ENCODE results near the gene SF3A2. TPM values are rescaled to one million over a fixed set of nuclear protein-coding genes. Genes with fewer than 3 reads are reported as not detected.

SF3A2 gene
- total RNA-seq, 1 experiment from 2014 or later: 107 TPM

DNA sequence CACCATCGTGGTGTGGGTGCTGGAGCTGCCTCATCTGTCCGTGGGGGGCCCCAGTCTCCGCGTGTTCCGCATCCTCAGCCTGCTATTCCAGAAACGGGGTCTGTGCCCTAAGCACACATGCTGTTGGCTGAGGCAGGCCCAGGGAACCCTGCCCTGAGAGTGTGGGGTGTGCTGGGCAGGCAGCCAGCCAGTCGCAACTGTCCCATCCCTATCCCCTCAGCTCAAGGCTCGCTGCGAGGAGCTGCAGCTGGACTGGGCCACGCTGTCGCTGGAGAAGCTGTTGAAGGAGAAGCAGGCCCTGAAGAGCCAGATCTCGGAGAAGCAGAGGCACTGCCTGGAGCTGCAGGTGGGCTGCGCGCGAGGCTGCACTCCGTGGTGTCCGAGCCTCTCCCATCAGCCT is 22.4 kb upstream of the SF3A2 start:
- Histone ChIP-seq H3K36me3 (replicated peaks; ENCODE audit: control insufficient read depth, insufficient read depth, low read length) (peaks cover 21% of the 10 kb centered on the region), H3K27me3 (ENCODE audit: control insufficient read depth, insufficient read depth, low read length) (no peaks in the 10 kb centered on the region), H3K4me3 (ENCODE audit: insufficient read depth, low read depth, low read length) (no peak overlapping the region)
- DNase-seq: no peak

DNA sequence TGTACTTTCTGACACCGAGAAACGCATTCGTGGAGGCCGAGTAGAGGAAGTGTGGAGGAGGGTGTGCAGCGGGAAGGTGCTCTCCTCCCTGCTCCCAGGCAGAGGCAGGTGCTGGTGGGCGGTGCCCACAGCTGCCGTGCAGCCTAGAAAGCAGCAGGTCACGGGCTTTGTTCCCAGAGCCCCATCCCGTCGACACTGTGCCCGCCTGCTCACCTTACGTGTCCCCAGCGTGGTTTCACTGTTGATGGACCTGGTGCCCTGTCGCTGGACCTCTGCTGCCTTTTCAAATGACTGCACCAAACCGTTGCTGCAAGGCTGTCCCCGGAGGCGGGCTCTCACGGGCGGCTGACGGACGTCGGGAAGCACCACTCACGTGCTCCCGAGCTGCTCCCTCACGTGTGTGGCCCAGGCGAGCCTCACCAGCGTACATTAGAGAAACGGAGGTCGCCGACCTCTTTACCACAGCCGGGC is 21.3 kb upstream of the SF3A2 start:
- DNase-seq: peak; percentile 94
- Histone ChIP-seq H3K4me3 (ENCODE audit: insufficient read depth, low read depth, low read length) (no peak overlapping the region), H3K36me3 (replicated peaks; ENCODE audit: control insufficient read depth, insufficient read depth, low read length) (peaks cover 22% of the 10 kb centered on the region), H3K27me3 (ENCODE audit: control insufficient read depth, insufficient read depth, low read length) (no peaks in the 10 kb centered on the region)

- DNase-seq: no peak
- no peak overlapping the region for H3K4me3 ChIP-seq (ENCODE audit: insufficient read depth, low read depth, low read length)
- no peaks in the 10 kb centered on the region for H3K27me3 ChIP-seq (ENCODE audit: control insufficient read depth, insufficient read depth, low read length)
- peaks cover 17% of the 10 kb centered on the region for H3K36me3 ChIP-seq (replicated peaks; ENCODE audit: control insufficient read depth, insufficient read depth, low read length)
These were observed 20.0 kb upstream of the SF3A2 start for GRCh38 chr19:2216361-2217225.

GRCh38 chr19:2217591-2217990 is 19.0 kb upstream of the SF3A2 start:
- Histone ChIP-seq H3K27me3 (ENCODE audit: control insufficient read depth, insufficient read depth, low read length) (no peaks in the 10 kb centered on the region), H3K36me3 (replicated peaks; ENCODE audit: control insufficient read depth, insufficient read depth, low read length) (peaks cover 13% of the 10 kb centered on the region), H3K4me3 (ENCODE audit: insufficient read depth, low read depth, low read length) (no peak overlapping the region)
- DNase-seq: no peak

DNA sequence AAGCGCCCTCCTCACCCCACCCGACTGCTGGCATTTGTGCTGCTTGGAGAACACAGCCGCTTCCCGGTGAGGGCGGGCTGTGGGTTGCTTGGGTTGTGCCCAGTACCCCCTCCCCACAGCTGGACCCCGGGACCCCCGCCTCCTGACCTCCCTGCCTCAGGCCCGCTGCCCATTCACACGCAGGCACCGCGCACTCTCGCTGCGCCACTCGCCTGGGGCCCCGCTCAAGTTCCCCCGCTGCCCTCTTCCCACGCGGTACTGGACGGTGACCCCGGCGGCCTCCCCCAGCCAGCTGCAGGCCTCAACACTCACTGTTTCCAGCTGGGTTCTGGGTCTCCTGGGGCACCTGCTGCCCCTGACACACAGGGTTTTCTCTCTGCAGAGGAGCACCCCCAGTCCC is 16.9 kb upstream of the SF3A2 start:
- H3K27me3 ChIP-seq (ENCODE audit: control insufficient read depth, insufficient read depth, low read length): no peaks in the 10 kb centered on the region
- H3K4me3 ChIP-seq (ENCODE audit: insufficient read depth, low read depth, low read length): no peak overlapping the region
- peaks cover 13% of the 10 kb centered on the region for H3K36me3 ChIP-seq (replicated peaks; ENCODE audit: control insufficient read depth, insufficient read depth, low read length)
- DNase-seq: no peak

DNA sequence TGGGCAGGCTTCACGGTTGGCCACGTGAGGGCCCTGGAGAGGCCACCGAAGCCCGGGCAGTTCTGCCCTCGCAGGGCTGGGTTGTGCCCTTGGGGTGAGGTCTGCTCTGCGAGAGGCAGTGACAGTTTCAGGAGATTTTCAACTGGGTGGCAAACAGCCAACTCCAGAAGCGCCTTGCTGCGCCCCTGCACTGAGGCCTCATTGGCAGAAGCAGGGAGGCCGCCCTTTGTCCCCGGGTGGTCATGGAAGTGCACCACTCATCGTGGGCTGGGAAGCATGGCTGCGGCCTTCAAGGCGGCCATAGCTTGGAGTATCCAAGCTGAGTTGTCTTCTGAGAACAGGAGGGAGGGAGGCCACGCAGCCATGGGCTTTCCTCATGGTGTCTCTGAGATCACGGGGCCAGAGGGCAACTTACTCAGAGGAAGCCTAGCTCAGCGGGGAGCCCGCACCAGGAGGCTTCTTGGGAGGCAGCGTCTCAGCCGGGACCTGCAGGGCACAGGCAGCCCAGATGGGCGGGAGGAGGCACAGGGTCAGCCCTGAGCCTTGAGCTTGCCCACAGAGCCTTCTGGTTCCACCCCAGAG is 15.3 kb upstream of the SF3A2 start:
- Histone ChIP-seq H3K4me3 (ENCODE audit: insufficient read depth, low read depth, low read length) (no peak overlapping the region), H3K36me3 (replicated peaks; ENCODE audit: control insufficient read depth, insufficient read depth, low read length) (peaks cover 12% of the 10 kb centered on the region), H3K27me3 (ENCODE audit: control insufficient read depth, insufficient read depth, low read length) (no peaks in the 10 kb centered on the region)
- DNase-seq: no peak

DNA sequence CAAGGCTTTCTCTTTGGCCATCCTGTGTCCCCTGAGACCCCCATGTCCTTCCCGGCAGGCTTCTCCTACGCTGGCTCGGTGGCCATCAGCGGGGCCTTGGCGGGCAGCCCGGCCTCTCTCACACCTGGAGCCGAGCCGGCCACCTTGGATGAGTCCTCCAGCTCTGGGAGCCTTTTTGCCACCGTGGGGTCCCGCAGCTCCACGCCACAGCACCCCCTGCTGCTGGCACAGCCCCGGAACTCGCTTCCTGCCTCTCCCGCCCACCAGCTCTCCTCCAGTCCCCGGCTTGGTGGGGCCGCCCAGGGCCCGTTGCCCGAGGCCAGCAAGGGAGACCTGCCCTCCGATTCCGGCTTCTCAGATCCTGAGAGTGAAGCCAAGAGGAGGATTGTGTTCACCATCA is 14.7 kb upstream of the SF3A2 start:
- peak; percentile 82 for DNase-seq
- no peak overlapping the region for H3K4me3 ChIP-seq (ENCODE audit: insufficient read depth, low read depth, low read length)
- H3K27me3 ChIP-seq (ENCODE audit: control insufficient read depth, insufficient read depth, low read length): no peaks in the 10 kb centered on the region
- H3K36me3 ChIP-seq (replicated peaks; ENCODE audit: control insufficient read depth, insufficient read depth, low read length): peaks cover 10% of the 10 kb centered on the region

DNA sequence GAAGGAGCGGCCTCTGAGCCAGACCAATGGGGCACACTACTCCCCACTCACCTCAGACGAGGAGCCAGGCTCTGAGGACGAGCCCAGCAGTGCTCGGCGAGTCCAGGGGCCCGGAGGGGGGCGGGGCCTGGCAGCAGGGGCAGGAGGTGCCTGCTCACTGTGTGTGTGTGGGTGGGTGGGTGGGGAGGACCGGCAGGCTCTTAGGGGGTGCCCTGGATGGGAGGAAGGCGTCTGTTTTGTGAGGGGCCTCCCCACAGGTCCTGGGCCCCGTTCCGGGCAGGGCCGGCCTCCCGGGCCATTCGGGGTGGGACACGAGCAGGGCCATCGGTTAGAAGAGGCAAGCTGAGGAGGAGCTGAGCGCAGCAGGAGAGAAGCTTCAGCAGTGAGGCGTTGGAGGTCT is 13.2 kb upstream of the SF3A2 start:
- no peak overlapping the region for H3K4me3 ChIP-seq (ENCODE audit: insufficient read depth, low read depth, low read length)
- no peak for DNase-seq
- H3K36me3 ChIP-seq (replicated peaks; ENCODE audit: control insufficient read depth, insufficient read depth, low read length): peaks cover 5% of the 10 kb centered on the region
- H3K27me3 ChIP-seq (ENCODE audit: control insufficient read depth, insufficient read depth, low read length): no peaks in the 10 kb centered on the region

DNA sequence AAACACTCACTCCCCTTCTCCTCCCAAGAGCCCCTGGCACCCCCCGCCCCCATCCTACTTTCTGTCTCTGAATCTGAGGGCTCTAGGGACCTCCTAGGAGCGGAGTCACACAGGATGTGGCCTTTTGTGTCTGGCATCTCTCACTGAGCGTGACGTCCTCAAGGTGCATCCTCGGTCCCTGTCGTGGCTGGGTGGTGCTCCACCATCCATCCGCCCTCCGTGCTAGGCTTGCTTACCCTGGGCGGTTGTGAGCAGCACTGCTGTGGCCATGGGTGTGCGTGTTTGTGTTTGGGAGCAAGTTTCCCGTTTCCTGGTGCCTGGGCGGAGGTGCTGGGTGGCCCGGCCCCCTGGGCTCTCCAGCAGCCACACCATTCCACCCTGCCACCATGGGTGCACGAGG is 12.7 kb upstream of the SF3A2 start:
- peaks cover 5% of the 10 kb centered on the region for H3K36me3 ChIP-seq (replicated peaks; ENCODE audit: control insufficient read depth, insufficient read depth, low read length)
- no peaks in the 10 kb centered on the region for H3K27me3 ChIP-seq (ENCODE audit: control insufficient read depth, insufficient read depth, low read length)
- DNase-seq: no peak
- H3K4me3 ChIP-seq (ENCODE audit: insufficient read depth, low read depth, low read length): no peak overlapping the region

GRCh38 chr19:2224754-2225349 is 11.8 kb upstream of the SF3A2 start:
- no peaks in the 10 kb centered on the region for H3K27me3 ChIP-seq (ENCODE audit: control insufficient read depth, insufficient read depth, low read length)
- DNase-seq: no peak

DNA sequence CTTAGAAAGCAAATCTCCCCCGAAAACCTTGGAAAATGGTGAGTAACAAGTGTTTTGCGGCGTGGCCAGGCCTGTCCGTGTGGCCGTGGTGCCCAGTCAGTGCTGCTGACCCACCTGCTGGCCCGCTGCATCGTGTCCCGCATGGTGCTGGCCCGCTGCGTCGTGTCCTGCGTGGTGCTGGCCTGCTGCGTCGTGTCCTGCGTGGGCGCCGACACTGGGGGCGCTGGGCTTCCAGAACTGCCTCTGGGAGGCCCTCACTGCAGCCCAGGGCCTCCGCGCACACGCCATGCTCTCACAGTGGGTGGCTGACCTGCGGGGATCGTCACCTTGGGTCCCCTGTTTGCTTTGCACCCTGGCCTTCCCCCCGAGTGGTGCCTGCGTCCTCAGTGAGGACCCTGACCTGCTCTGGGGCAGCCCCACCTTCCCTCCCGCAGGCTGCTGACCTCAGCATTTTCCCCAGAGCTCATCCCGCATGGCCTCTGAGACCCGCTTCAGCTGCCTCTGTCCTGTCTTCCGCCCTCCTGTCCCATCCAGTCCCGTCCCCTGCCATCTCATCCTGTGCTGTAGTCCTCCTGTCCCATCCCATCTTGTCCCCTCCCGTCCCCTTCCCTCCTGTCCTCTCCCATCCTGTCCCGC is 11.1 kb upstream of the SF3A2 start:
- no peak for DNase-seq
- H3K27me3 ChIP-seq (ENCODE audit: control insufficient read depth, insufficient read depth, low read length): no peaks in the 10 kb centered on the region
- peaks cover 4% of the 10 kb centered on the region for H3K36me3 ChIP-seq (replicated peaks; ENCODE audit: control insufficient read depth, insufficient read depth, low read length)
- no peak overlapping the region for H3K4me3 ChIP-seq (ENCODE audit: insufficient read depth, low read depth, low read length)

More at GRCh38 chr19:2224754-2225349, 11.8 kb upstream of the SF3A2 start:
- peaks cover 4% of the 10 kb centered on the region for H3K36me3 ChIP-seq (replicated peaks; ENCODE audit: control insufficient read depth, insufficient read depth, low read length)
- H3K4me3 ChIP-seq (ENCODE audit: insufficient read depth, low read depth, low read length): no peak overlapping the region

GRCh38 chr19:2226051-2226839 is 10.4 kb upstream of the SF3A2 start:
- H3K36me3 ChIP-seq (replicated peaks; ENCODE audit: control insufficient read depth, insufficient read depth, low read length): peaks cover 4% of the 10 kb centered on the region
- no peaks in the 10 kb centered on the region for H3K27me3 ChIP-seq (ENCODE audit: control insufficient read depth, insufficient read depth, low read length)
- no peak for DNase-seq

GRCh38 chr19:2226840-2227360 is 9.7 kb upstream of the SF3A2 start:
- Histone ChIP-seq H3K27me3 (ENCODE audit: control insufficient read depth, insufficient read depth, low read length) (no peaks in the 10 kb centered on the region), H3K36me3 (replicated peaks; ENCODE audit: control insufficient read depth, insufficient read depth, low read length) (peaks cover 4% of the 10 kb centered on the region), H3K4me3 (ENCODE audit: insufficient read depth, low read depth, low read length) (no peak overlapping the region)
- peak; percentile 68 for DNase-seq

More at GRCh38 chr19:2226051-2226839, 10.4 kb upstream of the SF3A2 start:
- no peak overlapping the region for H3K4me3 ChIP-seq (ENCODE audit: insufficient read depth, low read depth, low read length)
